Adrenal gland (tissue), 5 donors: ENCODE measurements around the gene KIF18A.

ENCODE experiments used
- CTCF ChIP-seq, 6 experiments: fragments of 450-650 bp in 4 of 6; fragments of 200-600 bp in 2 of 6; sonication (generic) in 1 of 6; IDR thresholded peaks; 1 replicate in 5 of 6; 2 replicates in 1 of 6; pipeline versions ENCODE4 v1.5.1 to v1.8.0; 2016 to 2021; ENCODE audit warnings: antibody characterized with exemption in 6 of 6, mild to moderate bottlenecking in 2 of 6, moderate library complexity in 1 of 6
- POLR2A ChIP-seq, 2 donors: fragments of 450-650 bp; IDR thresholded peaks; one replicate each; pipeline ENCODE4 v1.6.1; 2017; ENCODE audit warnings: antibody characterized with exemption in 2 of 2, mild to moderate bottlenecking in 2 of 2, moderate library complexity in 1 of 2
- donor health status: DM: no; HTN: no; CAD: no.

DNA sequence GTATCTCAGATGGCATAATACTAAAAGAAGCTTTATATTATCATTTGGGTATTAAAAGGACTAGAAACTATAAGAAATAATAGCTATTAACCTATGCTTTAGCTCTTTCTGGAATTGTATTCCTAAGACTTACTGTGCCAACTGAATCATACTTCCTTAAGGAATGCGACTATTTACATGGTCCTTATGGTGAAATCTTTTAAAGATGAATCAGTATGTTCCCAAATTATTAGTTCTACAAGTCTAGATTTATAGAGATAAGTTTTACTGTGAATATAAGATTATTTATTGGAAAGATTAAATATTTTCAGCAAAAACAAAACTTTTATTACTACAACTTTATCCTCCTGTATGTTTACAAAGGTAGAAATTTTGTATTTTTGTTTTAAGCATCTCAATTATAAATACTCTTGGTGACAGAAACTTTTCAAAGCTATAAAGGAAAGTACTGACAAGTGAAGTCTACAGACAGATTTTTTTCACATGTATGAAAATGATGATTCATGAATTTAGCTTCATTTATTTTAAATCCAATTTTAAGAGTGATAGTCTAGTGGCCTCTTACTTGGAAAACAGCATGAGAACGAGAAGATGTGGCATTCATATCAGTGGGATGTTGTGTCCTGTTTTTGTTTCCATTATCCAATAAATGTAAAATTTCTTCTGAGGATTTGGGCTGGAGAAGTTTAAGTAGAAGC lies 17.8 kb downstream of the KIF18A start:
- no peak for TF ChIP-seq CTCF (IDR thresholded peaks at IDR 0.05)
- TF ChIP-seq POLR2A (IDR thresholded peaks at IDR 0.05): no peak
